GM19035 (cell line): Measurements from ENCODE around the gene DNAJB14.
A peak's percentile ranks its signal among the peaks of the same experiment; 100 is the strongest.

Source experiments
- ATAC-seq: cut with Tn5 transposase; IDR thresholded peaks from one replicate; pipeline ENCODE4 v1.9.1; 2021; ENCODE audit not compliant: unreplicated experiment

The DNAJB14 gene

DNA sequence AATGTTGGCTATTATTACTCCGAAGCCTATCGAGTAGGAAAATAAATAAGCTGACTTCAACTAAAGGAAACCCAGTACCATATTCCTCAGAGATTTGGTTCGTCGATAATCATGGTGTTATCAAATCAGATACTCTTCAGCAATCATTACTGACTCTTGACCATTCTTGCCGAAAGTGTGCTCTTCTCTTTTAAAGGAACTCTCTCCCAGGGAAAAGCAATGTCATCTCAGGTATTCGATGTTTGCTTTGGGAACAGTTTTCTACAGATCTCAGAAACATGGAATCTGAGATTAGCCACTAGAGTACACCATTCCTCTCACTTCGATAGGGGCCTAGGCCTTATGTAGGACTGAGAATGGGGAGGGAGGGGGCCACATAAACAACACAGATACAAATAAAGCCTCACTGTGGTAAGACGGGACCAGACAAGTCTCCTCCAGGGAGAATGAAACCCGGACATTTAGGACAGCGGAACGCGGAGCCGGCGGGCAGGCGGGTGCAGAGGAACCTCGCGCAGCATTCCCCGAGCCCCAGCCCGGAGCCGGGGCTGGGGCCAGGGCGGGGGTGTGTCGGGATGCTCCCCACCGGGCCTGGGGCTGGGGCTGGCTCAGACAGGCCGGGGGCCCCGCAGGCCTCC, 581 bp downstream of the DNAJB14 start:
- ATAC-seq, result no peak

DNA sequence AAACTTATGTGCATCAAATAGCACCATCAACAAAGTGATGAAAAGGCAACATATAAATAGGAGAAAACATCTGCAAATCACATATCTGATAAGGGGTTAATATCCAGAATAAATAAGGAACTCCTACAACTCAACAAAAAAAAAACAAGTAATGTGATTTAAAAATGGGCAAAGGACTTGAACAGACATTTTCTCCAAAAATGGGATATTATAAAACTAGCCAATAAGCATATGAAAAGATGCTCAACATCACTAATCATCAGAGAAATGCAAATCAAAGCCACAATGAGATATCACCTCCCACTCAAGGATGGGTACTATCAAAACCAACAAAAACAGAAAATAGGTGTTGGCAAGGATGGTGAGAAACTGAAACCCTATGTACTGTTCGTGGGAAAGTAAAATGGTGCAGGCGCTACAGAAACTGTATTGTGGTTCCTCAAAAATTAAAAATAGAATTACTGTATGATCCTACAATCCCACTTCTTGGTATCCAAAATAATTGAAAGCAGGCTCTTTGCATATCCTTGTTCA, 2.4 kb downstream of the DNAJB14 start:
- no peak for ATAC-seq

DNA sequence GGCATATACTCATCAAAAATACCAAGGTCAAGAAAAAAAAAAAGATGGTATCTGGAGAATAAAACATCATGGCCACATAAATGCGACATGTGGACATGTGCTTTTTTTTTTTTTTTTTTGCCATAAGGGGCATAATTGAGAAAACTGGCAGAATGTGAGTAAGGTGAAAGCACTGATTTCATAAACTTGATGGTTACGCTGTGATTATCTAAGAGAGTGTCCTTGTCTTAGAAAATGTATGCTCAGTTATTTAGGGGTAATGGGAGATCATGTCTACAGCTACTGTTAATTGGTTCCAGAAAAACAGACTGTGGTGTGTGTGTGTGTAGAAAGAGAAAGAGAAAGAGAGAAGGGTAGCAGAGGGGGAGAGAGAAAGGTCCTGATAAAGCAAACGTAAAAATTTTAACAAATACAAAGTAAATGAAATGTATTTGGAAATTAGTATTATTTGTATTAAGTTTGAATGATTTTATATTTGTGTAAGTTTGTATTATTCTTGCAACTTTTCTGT, 8.1 kb downstream of the DNAJB14 start:
- no peak for ATAC-seq

DNA sequence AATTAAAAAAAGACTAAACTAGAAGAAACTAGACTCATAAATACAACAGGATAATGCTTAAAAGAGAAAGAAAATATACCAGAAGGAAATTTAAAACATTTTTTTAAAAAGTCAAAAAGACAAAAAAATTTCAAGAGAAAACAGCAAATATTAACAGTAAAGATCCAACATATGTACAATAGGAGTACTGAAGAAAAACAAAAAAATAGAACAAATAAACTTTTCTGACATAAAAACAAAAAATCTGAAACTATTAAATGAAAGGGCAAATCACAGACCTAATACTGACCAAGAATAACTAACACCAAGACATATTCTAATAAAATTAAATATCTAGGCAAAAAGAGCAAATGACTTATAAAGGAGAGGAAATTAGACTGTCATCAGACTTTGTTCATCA, 11.5 kb downstream of the DNAJB14 start:
- no peak for ATAC-seq

DNA sequence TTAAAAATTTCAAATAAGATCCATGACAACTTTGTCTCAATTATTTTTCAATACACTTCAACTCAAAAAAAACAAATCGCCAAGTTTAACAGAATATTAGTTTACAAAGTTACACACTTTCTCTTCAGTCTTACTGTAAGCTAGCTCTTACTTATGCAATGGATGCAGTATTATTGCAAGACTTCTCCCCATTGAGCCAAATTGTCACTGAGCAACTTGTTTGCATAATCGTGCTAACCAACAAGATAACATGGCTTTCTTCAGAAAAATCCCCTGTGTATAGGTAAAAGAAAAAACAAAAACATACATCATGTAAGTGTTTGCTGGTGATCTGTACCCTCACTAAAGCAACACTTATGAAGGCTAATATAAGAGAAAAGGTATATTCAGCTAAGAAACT, 18.9 kb downstream of the DNAJB14 start:
- ATAC-seq, result no peak

DNA sequence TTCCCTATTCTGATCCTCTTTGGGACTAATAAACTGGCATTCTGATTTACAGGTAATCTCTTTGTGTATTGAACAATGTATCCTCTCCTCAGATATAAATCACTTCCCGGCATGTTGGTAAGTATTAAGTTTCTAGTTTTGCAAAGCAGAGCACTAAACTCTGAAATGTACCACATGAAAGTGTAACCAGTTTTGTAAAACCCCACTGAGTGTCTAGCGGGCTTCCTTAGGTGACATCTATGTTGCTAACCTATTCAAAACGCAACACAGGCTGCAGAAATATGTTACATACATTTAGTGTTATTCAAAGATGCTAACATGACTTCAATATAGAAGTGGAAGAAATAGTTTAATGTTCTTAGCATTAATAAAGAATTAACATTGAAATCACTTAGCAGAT, 25.2 kb downstream of the DNAJB14 start:
- ATAC-seq, result no peak

DNA sequence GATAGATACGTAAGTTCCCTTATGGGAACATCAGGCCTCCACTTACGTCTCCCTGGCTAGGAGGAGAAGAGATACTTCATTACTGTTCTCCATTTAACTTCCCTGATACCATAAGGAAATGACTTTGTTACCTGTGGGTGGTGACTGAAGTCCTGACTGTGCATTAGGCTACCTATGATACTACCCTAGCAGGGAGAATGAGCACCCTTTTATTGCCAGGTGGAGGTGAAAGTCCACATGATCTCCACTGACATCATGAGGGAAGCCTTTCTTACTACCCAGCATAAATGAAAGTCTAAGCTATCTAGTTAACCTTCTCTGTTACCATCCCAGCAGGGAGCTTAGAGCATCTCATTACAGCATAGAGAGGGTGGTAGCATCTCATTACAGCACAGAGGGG, 27.8 kb downstream of the DNAJB14 start:
- ATAC-seq, result no peak

DNA sequence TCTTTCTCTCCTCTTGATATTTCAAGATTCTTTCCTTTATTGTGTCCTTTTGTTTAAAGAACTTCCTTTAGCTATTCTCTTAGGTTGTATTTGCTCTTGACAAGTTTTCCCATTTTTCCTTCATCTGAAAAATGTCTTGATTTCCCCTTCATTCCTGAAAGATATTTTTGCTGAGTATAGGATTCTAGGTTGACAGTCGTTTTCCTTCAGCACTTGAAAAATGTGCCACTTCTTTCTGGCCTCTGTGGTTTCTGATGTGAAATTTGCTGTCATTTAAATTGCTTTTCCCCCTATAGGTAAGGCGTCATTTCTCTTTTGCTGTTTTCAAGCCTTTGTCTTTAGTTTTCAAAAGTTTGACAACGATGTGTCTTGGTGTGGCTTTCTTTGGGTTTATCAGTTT, 28.8 kb downstream of the DNAJB14 start:
- ATAC-seq, result no peak

DNA sequence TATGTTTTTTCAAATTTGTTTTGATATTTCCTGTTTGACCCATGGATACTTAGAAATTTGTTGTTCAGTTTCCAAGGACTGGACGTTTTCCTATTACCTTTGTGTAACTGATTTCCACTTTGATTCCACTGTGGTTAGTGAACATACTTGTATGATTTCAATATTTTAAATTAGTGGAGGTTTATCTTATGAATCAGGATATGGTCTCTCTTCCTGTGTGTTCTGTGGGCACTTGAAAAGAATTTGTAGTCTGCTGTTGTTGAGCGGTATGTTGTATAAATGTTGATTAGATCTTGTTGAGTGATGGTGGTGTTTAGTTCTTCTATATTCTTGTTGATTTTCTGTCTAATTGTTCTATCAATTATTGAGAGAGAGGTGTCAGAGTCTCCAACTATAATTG, 31.0 kb downstream of the DNAJB14 start:
- no peak for ATAC-seq

DNA sequence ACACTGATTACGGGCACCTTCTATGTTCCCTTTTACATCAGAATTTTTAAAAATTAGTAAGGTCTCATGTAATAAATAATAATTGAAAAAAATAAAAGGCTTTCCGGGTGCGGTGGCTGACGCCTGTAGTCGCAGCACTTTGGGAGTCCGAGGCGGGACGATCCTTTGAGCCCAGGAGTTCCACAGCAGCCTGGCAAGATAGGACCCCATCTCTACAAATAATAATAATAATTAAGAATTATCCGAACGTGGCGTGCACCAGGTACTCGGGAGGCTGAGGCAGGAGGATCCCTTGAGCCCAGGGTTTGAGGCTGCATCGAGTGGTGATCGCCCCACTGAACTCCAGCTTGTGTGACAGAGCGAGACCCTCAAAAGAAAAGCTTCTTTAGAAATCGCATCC, 51.4 kb downstream of the DNAJB14 start:
- no peak for ATAC-seq

DNA sequence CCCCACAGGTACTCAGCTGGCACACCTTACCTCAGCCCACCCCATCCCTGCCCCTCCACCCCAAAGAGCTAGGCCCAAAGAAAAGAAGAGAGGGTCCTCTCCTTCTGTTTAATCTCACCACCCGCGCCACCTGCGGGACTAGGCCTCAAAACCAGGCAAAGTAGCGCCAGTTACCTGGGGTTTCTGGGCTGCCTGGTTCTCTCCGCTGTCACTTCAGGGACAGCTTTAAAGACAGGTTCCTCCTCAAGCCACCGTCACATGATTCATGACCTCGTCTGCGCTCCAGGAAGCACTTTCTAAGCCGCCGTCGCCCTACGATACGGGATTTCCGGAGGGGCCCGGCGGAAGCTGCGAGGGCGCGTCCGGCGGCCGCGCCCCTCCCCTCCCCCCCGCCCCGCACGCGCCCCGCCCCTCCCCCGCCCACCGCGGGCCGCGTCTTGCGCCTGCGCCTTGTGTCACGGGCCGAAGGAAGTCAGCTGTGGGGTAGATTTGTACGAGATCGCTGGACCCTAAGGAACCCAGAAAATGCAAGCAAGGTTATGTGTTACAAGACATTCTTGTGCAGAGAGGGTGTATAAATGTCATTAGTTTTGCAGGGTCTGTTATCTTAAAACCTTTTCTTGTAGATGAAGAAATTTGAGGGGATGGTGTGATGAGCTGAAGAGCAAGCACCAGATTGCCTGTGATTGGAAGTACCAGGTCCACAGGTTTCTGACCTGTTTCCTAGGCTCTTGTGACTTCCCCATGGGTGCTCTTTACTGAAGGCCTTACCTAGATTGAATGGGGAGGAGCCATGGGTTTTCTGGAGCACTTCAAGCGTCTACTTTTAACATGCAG, 52.0 kb downstream of the DNAJB14 start, which contains the start of gene LAMTOR3:
Gene LAMTOR3 (minus strand): TSS at position 267 of the 837 bp plus-strand sequence. CDS start 464 bp downstream, outside the sequence.
- ATAC-seq, result peak; percentile 100

DNA sequence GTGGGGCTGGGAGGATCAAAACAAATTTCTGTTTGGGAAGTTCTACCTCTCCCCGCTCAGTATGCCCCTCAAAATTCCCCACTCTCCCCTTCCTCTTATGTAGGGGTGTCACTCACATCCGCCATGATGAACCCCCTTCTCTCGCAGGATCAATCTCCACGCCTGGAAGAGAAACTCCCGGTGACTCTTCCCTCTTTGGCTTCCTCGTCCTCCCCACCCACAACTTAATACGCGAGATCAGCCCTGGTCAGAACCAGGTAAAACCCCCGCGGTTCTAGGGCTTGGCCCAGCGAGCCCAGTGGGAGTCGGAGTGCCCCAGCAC, 52.6 kb downstream of the DNAJB14 start:
- ATAC-seq, result no peak

DNA sequence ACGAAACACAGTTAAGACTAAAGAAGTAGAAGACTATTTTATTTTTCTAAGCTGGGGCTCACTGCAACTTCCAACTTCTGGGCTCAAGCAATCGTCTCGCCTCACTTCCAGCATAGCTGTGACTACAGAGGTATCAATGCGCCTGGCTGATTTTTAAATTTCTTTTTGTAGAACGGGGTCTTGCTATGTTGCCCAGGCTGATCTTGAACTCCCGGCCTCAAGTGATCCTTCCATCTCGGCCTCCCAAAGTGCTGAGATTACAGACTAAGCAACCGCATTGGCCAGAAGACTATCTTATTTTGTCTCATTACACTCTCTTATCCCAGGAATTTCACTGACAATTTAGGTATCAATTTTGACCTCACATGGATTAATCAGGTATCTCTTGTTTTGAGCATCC, 53.4 kb downstream of the DNAJB14 start:
- ATAC-seq, result no peak

DNA sequence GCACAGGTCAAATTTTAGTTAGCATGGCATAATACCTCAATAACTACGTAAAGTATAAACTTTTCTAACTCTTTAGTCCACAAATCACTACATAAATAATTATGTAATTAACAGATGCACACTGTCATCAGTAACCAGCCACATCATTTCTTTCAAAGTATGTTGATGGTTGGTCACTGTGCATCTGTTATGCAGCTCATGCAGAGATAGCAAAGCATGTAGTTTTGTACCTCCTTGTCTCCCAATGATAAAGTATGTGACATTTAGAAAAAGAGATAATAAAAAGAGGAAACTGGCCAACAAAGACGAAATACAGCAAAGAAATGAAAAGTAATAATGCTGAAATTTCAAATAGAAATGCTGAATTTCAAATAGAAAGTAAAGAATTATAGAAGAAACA, 55.1 kb downstream of the DNAJB14 start:
- ATAC-seq, result no peak

DNA sequence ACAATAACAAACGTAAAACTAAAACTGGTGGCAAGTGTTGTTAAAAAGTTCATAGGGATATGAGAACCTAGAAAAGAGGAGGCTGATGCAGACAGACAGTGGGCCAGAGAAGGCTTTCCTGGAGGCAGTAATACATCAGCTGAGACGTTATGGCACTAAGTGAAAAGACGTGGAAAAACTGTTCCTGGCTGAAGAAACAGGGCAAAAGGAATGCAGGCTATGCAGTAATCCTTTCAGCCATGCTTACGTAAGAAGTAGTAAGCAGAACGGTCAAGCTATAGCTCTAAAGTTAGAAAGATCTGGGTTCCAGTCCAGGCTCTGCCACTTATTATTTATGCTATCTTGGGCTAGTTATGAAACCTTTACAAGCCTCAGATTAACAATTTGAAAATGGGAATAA, 58.6 kb downstream of the DNAJB14 start:
- ATAC-seq, result no peak

DNA sequence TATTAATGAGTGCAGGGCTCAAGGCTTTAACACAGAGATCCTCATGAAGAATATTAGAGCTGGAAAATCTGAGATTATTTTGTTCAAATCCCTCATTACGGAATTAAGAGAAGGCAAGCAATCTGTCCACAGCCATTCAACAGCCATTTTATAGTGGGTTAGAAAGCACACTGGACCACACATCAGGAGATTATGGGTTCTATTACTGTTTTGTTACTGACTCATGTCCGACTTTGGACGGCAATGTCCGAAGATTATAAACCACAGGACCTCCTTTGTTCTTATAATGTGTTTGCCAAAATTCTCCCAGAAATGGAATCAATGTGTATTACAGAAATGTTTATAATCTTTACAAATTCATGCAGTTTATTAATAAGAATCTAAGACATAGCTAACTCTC, 60.3 kb downstream of the DNAJB14 start:
- ATAC-seq, result no peak

DNA sequence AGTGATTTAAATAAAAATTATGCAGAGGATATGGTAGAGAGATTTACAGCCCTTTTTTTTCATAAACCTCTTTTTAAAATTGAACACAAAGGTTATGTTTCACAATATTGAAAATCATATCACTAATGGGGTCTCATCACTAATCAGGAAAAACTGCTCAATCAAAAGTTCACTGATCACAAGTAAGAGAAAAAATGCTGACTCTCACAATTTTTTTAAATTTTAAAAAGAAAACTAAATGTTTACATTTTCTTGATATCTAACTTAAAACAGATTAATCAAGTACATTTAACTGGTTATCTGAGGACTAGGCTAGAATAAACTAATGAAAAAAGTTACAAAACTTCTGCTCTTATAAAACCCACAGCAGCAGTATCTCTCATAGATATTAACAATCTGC, 60.7 kb downstream of the DNAJB14 start:
- ATAC-seq, result no peak

DNA sequence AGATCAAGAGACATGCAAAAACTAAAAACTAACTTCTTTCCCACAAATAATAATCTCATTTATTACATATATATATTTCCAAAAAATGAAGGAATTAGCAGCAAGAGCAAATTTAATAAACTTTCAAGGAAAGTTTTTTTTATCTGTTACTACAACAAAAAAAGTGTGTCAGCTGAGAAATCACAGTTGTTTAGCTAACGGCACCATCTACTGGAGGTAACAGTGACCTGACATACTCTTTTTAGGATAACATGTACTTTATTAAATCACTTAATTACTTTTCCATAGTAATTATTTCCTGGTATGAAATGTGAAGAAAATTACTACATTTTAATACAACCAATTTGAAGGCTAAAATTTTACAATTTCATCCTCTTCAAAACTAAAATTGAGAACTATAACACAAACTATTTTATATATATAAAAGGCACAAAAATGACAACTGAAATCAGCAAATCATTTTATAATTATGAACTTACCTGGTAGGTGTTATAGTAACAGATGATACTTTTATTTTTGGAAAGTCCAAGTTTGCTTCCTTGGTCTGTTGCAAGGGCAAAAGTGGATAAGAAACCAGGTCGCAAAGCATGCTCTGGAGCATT, 61.3 kb downstream of the DNAJB14 start:
- no peak for ATAC-seq

DNA sequence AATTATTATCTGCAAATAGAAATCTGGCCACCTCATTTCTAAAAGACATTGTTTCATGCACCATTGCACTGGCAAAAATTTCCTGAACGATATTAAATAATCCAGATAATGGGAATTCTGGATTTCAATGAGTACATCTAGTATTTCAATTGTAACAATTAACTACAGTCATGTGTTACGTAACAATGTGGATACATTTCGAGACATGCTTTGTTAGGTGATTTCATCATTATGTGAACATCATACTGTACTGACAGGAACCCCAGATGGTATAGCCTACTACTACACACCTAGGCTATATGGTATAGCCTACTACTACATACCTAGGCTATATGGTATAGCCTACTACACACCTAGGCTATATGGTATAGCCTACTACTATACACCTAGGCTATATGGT, 67.0 kb downstream of the DNAJB14 start:
- no peak for ATAC-seq

DNA sequence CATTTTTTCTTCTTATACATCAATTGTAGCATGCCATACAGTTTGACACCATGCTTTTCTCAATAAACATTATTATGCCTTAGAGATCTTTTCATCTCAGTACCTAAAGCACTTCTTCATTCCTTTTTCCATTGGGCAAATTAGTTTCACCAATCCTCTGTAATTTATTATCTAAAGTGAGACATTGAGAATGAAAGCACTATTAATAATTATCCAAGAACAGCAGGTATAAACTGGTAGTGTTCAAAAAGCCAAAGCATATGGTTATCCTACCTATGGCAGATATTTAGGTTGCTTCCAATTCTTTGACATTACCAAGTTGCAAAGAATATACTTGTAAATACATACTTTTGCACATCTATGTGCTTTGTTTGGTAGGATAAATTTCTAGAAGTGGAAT, 67.8 kb downstream of the DNAJB14 start:
- no peak for ATAC-seq

DNA sequence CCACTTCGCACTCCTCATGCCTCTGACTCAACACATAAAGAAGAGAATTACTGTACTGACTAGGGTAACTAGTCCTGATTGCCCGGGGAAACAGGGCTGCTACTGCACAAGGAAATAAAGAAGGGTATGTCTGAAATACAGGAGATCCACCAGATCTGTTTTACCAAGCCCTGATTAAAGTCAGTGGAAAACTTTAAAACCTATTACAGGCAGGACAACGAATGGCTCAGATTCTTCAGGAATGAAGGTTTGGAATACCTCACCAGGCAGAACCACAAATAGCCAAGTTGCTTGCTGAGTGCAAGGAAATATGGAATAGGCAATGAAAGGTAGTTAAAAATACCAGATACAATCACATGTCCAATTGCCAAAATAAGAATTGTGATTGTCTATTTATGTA, 69.5 kb downstream of the DNAJB14 start:
- no peak for ATAC-seq

DNA sequence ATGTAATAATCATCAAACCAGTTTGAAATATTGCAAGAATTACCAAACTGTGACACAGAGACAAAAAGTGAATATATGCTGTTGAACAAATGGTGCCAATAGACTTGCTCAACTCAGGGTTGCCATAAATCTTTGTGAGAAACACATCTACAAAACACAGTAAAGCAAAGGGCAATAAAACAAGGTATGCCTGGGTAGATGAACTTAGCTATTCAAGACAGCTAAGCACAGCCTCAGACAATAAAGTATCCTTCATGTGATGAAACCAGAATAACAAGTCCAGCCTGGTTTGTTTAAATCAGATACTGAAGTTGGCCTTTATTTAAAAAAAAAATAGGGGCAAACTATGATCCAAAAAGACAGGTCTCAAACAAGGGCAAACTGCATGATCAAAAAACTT, 71.3 kb downstream of the DNAJB14 start:
- ATAC-seq, result no peak
